PC-3 (cell line): ENCODE data around the gene TMEM204.

Source experiments
- EZH2 ChIP-seq: fragments of 300-600 bp; sonication (generic); IDR thresholded peaks from one replicate; pipeline ENCODE4 v1.6.1; 2017; ENCODE audit warnings: antibody characterized with exemption, mild to moderate bottlenecking, low read length; ENCODE audit not compliant: unreplicated experiment
- EZH2phosphoT487 ChIP-seq: fragments of 300-600 bp; sonication (generic); IDR thresholded peaks from 2 replicates; pipeline ENCODE4 v1.6.1; 2018; ENCODE audit warnings: mild to moderate bottlenecking, antibody characterized with exemption, low read length, borderline replicate concordance
- TF ChIP-seq, protein P1 (sequence below): fragments of 300-600 bp; sonication (generic); conservative IDR thresholded peaks from 2 replicates; pipeline ENCODE4 v1.5.1; 2017; ENCODE audit warnings: antibody characterized with exemption, low read depth, mild to moderate bottlenecking, low read length

- TF ChIP-seq, protein P1, sequence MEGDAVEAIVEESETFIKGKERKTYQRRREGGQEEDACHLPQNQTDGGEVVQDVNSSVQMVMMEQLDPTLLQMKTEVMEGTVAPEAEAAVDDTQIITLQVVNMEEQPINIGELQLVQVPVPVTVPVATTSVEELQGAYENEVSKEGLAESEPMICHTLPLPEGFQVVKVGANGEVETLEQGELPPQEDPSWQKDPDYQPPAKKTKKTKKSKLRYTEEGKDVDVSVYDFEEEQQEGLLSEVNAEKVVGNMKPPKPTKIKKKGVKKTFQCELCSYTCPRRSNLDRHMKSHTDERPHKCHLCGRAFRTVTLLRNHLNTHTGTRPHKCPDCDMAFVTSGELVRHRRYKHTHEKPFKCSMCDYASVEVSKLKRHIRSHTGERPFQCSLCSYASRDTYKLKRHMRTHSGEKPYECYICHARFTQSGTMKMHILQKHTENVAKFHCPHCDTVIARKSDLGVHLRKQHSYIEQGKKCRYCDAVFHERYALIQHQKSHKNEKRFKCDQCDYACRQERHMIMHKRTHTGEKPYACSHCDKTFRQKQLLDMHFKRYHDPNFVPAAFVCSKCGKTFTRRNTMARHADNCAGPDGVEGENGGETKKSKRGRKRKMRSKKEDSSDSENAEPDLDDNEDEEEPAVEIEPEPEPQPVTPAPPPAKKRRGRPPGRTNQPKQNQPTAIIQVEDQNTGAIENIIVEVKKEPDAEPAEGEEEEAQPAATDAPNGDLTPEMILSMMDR = no peak
- TF ChIP-seq EZH2phosphoT487 (no peak), EZH2 (no peak)
Measured at GRCh38 chr16:1537138-1537577, 3.7 kb downstream of the TMEM204 start.
